Parathyroid adenoma (tissue), 2 donors: ENCODE data around the gene TMEM132A.

ENCODE experiments used
- H2AFZ ChIP-seq: fragments of 300-600 bp; sonication (generic); one replicate; pipeline ENCODE4 v1.7.0; 2017; ENCODE audit warnings: antibody characterized with exemption, mild to moderate bottlenecking
- H3K27ac ChIP-seq: fragments of 300-600 bp; sonication (generic); one replicate; pipeline ENCODE4 v1.7.0; 2017
- H3K27me3 ChIP-seq: fragments of 300-600 bp; sonication (generic); one replicate; pipeline ENCODE4 v1.7.0; 2017; ENCODE audit warnings: low read length; ENCODE audit not compliant: control insufficient read depth, insufficient read depth
- H3K36me3 ChIP-seq: fragments of 300-600 bp; sonication (generic); one replicate; pipeline ENCODE4 v1.7.0; 2017; ENCODE audit warnings: low read length; ENCODE audit not compliant: control insufficient read depth, insufficient read depth
- H3K4me1 ChIP-seq: fragments of 300-600 bp; sonication (generic); one replicate; pipeline ENCODE4 v1.7.0; 2017; ENCODE audit warnings: control low read depth
- H3K4me2 ChIP-seq: fragments of 300-600 bp; sonication (generic); one replicate; pipeline ENCODE4 v1.7.0; 2017; ENCODE audit warnings: low read length
- H3K4me3 ChIP-seq: fragments of 300-600 bp; sonication (generic); one replicate; pipeline ENCODE4 v1.7.0; 2017; ENCODE audit warnings: low read depth, low read length
- H3K79me2 ChIP-seq: fragments of 300-600 bp; sonication (generic); one replicate; pipeline ENCODE4 v1.7.0; 2017; ENCODE audit warnings: control low read depth
- H3K9ac ChIP-seq: fragments of 300-600 bp; sonication (generic); one replicate; pipeline ENCODE4 v1.7.0; 2017; ENCODE audit warnings: mild to moderate bottlenecking
- H3K9me3 ChIP-seq: fragments of 300-600 bp; sonication (generic); one replicate; pipeline ENCODE4 v1.7.0; 2017; ENCODE audit warnings: low read length; ENCODE audit not compliant: control insufficient read depth
- TF ChIP-seq, protein P1 (sequence below): fragments of 300-600 bp; sonication (generic); IDR thresholded peaks from one replicate; pipeline ENCODE4 v1.7.0; 2017; ENCODE audit warnings: antibody characterized with exemption, mild to moderate bottlenecking
- donor health status: primary hyperparathyroidism.

TMEM132A gene

DNA sequence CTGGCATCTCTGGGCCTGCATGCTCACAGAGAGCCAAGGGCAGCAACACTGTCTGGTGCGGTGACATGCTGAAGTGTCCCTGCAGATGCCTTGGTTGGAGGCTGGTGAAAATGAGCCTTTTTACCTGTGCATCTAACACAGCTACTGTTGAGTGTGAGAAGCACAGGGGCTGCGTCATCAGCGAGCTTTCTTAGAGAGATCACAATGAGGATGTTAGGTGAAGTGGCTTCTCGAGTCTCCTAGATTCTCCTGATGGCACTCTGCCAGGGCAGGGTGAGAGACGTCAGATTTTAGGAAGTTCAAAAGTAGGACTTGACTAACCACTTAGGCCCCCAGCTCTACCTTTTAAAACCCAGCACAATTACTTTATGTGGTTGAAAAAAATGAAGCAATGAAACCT lies 31.3 kb downstream of the TMEM132A start:
- Histone ChIP-seq H3K27me3 (no peaks in the 10 kb centered on the region), H2AFZ (no peak overlapping the region), H3K36me3 (no peaks in the 10 kb centered on the region), H3K9ac (no peak overlapping the region), H3K9me3 (no peaks in the 10 kb centered on the region), H3K4me2 (no peak overlapping the region), H3K79me2 (no peaks in the 10 kb centered on the region), H3K4me3 (no peak overlapping the region), H3K4me1 (no peaks in the 10 kb centered on the region), H3K27ac (no peak overlapping the region)
- TF ChIP-seq, protein P1, sequence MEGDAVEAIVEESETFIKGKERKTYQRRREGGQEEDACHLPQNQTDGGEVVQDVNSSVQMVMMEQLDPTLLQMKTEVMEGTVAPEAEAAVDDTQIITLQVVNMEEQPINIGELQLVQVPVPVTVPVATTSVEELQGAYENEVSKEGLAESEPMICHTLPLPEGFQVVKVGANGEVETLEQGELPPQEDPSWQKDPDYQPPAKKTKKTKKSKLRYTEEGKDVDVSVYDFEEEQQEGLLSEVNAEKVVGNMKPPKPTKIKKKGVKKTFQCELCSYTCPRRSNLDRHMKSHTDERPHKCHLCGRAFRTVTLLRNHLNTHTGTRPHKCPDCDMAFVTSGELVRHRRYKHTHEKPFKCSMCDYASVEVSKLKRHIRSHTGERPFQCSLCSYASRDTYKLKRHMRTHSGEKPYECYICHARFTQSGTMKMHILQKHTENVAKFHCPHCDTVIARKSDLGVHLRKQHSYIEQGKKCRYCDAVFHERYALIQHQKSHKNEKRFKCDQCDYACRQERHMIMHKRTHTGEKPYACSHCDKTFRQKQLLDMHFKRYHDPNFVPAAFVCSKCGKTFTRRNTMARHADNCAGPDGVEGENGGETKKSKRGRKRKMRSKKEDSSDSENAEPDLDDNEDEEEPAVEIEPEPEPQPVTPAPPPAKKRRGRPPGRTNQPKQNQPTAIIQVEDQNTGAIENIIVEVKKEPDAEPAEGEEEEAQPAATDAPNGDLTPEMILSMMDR: no peak

DNA sequence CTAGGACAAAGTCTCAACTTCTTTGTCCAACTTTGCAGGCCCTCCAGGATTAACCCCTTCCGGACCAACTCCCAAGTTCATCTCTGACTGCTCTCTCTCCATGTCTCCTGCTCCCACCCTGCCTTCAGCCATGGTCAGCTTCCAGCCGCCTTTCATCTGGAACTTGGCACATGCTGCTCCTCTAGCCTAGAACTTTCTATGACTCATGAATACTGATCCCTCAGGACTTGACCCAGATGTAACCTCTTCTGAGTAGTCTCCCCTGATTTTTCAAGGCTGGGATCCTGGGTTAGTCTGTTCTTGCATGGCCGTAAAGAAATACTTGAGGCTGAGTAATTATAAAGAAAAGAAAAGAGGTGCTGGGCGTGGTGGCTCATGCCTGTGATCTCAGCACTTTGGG lies 32.9 kb downstream of the TMEM132A start:
- Histone ChIP-seq H3K27ac (no peak overlapping the region), H3K36me3 (no peaks in the 10 kb centered on the region), H3K4me2 (no peak overlapping the region), H3K9ac (no peak overlapping the region), H2AFZ (no peak overlapping the region), H3K79me2 (no peaks in the 10 kb centered on the region), H3K4me3 (no peak overlapping the region), H3K4me1 (no peaks in the 10 kb centered on the region), H3K9me3 (no peaks in the 10 kb centered on the region), H3K27me3 (no peaks in the 10 kb centered on the region)
- TF ChIP-seq, protein P1: no peak

DNA sequence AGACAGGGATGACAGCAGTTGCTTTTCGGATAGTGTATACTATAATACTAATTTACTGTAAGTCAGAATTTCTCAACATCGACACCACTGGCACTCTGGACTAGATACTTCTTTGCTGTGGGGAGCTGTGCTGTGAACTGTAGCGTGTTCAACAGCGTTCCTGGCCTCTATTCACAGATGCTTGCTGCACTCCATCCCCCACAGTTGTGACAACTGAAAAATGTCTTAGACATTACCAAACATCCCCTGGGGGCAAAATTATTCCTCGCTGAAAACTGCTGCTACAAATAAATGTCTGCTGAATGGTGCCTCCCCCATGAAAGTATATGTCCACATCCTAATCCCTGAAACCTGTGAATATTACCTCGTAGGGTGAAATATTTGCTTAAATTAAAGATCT lies 35.2 kb downstream of the TMEM132A start:
- Histone ChIP-seq H3K79me2 (no peaks in the 10 kb centered on the region), H3K9me3 (no peaks in the 10 kb centered on the region), H3K4me1 (no peaks in the 10 kb centered on the region), H3K4me2 (no peak overlapping the region), H2AFZ (no peak overlapping the region), H3K27ac (no peak overlapping the region), H3K27me3 (no peaks in the 10 kb centered on the region), H3K36me3 (no peaks in the 10 kb centered on the region), H3K4me3 (no peak overlapping the region), H3K9ac (no peak overlapping the region)
- TF ChIP-seq, protein P1: no peak

DNA sequence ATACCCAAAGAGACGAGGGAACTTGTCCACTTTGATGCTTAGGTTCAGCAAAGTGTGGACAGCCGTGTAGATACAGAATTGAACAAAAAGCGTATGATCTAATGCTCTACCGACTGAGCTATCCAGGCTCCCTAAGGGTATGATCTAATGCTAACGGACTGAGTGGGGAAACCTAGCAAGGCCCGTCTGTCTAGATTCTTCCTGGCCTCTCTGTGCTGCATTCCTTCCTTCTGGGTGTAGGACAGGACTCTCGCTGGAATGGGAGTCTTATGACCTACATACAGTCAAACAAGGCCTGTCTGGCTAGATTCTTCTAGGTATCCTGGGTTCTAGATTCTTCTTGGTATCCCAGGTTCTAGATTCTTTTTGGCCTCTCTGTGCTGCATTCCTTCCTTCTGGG lies 36.1 kb downstream of the TMEM132A start:
- Histone ChIP-seq H3K79me2 (no peaks in the 10 kb centered on the region), H3K27me3 (no peaks in the 10 kb centered on the region), H3K4me1 (no peaks in the 10 kb centered on the region), H3K9me3 (no peaks in the 10 kb centered on the region), H3K9ac (no peak overlapping the region), H3K36me3 (no peaks in the 10 kb centered on the region), H3K4me3 (no peak overlapping the region), H3K27ac (no peak overlapping the region), H2AFZ (no peak overlapping the region), H3K4me2 (no peak overlapping the region)
- TF ChIP-seq, protein P1: no peak

DNA sequence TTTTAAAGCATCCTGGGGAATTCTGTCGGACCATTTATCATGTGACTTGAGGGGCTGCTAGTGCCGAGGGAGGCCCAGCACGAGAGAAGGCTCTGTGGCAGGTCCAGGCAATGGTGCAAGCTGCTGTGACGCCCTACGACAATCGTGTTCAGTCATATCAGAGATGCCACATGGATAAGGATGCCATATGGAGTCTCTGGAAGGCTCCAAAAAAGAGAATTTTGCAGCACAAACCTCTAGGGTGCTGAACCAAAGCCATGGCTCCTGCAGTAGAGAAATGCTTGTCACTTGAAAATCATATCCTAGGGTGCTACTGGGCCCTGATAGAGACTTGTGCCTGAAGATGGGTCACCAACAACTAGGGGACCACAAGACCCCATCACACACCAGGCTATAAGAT lies 40.5 kb downstream of the TMEM132A start:
- no peak overlapping the region for H3K27ac ChIP-seq
- H3K4me1 ChIP-seq: no peaks in the 10 kb centered on the region
- H3K9me3 ChIP-seq: no peaks in the 10 kb centered on the region
- no peak overlapping the region for H3K9ac ChIP-seq
- H3K36me3 ChIP-seq: no peaks in the 10 kb centered on the region
- no peak overlapping the region for H3K4me3 ChIP-seq
- TF ChIP-seq, protein P1: no peak
- no peak overlapping the region for H2AFZ ChIP-seq
- no peaks in the 10 kb centered on the region for H3K79me2 ChIP-seq
- no peak overlapping the region for H3K4me2 ChIP-seq
- no peaks in the 10 kb centered on the region for H3K27me3 ChIP-seq
